Spleen (tissue), 11 donors: ENCODE data around the gene POMP. TPM values are rescaled to one million over a fixed set of nuclear protein-coding genes. Genes with fewer than 3 reads are reported as not detected.

ENCODE experiments used
- DNase-seq: peaks from one replicate; pipeline ENCODE4 v3.0.0-alpha.2; 2020
- H3K27ac ChIP-seq, 8 donors: fragments of 200-600 bp; sonication (generic) in 7 of 8; 1 replicate in 4 of 8; 2 replicates in 4 of 8; pipeline versions ENCODE4 v1.5.0 to v1.8.0; 2016 to 2021; ENCODE audit warnings: inconsistent platforms in 4 of 8, mild to moderate bottlenecking in 4 of 8, moderate library complexity in 1 of 8
- H3K27me3 ChIP-seq, 7 donors: fragments of 200-600 bp; sonication (generic) in 6 of 7; replicated peaks in 1 of 7; 1 replicate in 4 of 7; 2 replicates in 3 of 7; pipeline versions ENCODE4 v1.5.0 to v1.8.0; 2016 to 2021; ENCODE audit warnings: inconsistent platforms in 3 of 7, mild to moderate bottlenecking in 1 of 7
- H3K36me3 ChIP-seq, 6 donors: fragments of 200-600 bp; sonication (generic) in 5 of 6; 1 replicate in 4 of 6; 2 replicates in 2 of 6; pipeline versions ENCODE4 v1.5.0 to v1.8.0; 2016 to 2021; ENCODE audit warnings: inconsistent platforms in 2 of 6
- H3K4me1 ChIP-seq, 6 donors: fragments of 200-600 bp; sonication (generic) in 5 of 6; 1 replicate in 3 of 6; 2 replicates in 3 of 6; pipeline versions ENCODE4 v1.5.0 to v1.8.0; 2016 to 2021; ENCODE audit warnings: inconsistent platforms in 3 of 6
- H3K4me3 ChIP-seq, 8 donors: fragments of 200-600 bp; sonication (generic) in 7 of 8; 1 replicate in 4 of 8; 2 replicates in 4 of 8; pipeline versions ENCODE4 v1.5.0 to v1.8.0; 2016 to 2021; ENCODE audit warnings: inconsistent platforms in 4 of 8, mild to moderate bottlenecking in 4 of 8, moderate library complexity in 2 of 8
- H3K9me3 ChIP-seq, 8 donors: fragments of 200-600 bp; sonication (generic) in 7 of 8; 1 replicate in 4 of 8; 2 replicates in 4 of 8; pipeline versions ENCODE4 v1.5.0 to v1.8.0; 2016 to 2021; ENCODE audit warnings: inconsistent platforms in 4 of 8
- CTCF ChIP-seq, 11 experiments: fragments of 200-600 bp in 7 of 11; fragments of 450-650 bp in 4 of 11; sonication (generic) in 4 of 11; IDR thresholded peaks in 8 of 11; conservative IDR thresholded peaks in 3 of 11; 1 replicate in 7 of 11; 2 replicates in 4 of 11; pipeline versions ENCODE4 v1.4.0 to v1.8.0; 2016 to 2021; ENCODE audit warnings: antibody characterized with exemption in 11 of 11, inconsistent platforms in 4 of 11, mild to moderate bottlenecking in 1 of 11
- POLR2A ChIP-seq, 3 donors: fragments of 450-650 bp; IDR thresholded peaks; one replicate each; pipeline ENCODE4 v1.5.1; 2017; ENCODE audit warnings: antibody characterized with exemption in 3 of 3, mild to moderate bottlenecking in 1 of 3
- POLR2AphosphoS5 ChIP-seq, 3 donors: sonication (generic); formaldehyde crosslinking; IDR thresholded peaks; one replicate each; pipeline ENCODE4 v1.5.1; 2017; ENCODE audit warnings: antibody characterized with exemption in 3 of 3
- WGBS, 5 donors: extraction: QIAGEN DNeasy Blood & Tissue Kit in 3 of 5; methylation state at CpG; one replicate each; pipeline versions ENCODE4 v1.1.5 to v1.1.7; 2013 to 2018; 5-methylcytosine and 5-hydroxymethylcytosine counted together
- intact Hi-C: fragments of 100-400 bp; cut with DNase I; formaldehyde crosslinking; loops from one replicate; pipeline ENCODE4 v1.15.0; 2023; ENCODE audit warnings: low total_unique reads
- polyA plus RNA-seq, 3 donors: library from polyadenylated mRNA; stranded (reverse); fragments of 200-250 nt; gene quantifications; one replicate each; pipeline ENCODE4 v1.2.1, GENCODE V29; 2013
- total RNA-seq, 7 donors: library from RNA; depleted of rRNA in 3 of 7; stranded (reverse); fragments of >200 nt in 3 of 7; fragmentation: NEBNext Ultra II Directional in 4 of 7; extraction: Animal tissue kit (Norgen Biotek cat#: 25700) in 4 of 7; gene quantifications; one replicate each; pipeline versions ENCODE4 v1.1.0 to v1.2.1, GENCODE V29; 2016 to 2021
- donor health status: healthy with polysubstance abuse.
- donor health status: DM: no; HTN: no; CAD: no; lungs with moderate emphysema.
- donor health status: DM: no; HTN: no; CAD: no.
- donor health status: Bipolar disorder and iron deficiency.
- donor health status: healthy.
- donor health status: DM: no; HTN: no; CAD: no.
- donor health status: DM: yes; HTN: yes; CAD: no.

The POMP gene
- total and polyA plus RNA-seq, 10 donors = 28.8 to 97.5 (median 53.2) TPM

GRCh38 chr13:28636677-28637317 lies 22.1 kb upstream of the POMP start:
- intact Hi-C loops = loop anchor here (5.0 to 10.0 kb wide), 2 partner anchors 142 to 314 kb away; partner anchors contain the start of gene FLT1
- Histone ChIP-seq H3K9me3 (no peaks in the 10 kb centered on the region), H3K36me3 (no peaks in the 10 kb centered on the region), H3K27ac (peak overlapping the region in 3 of 8 donors; percentile 35 to 60 (median 60)), H3K4me3 (no peak overlapping the region), H3K27me3 (no peaks in the 10 kb centered on the region), H3K4me1 (peaks cover 0 to 50% (median 25%) of the 10 kb centered on the region in 6 donors)
- WGBS, 5 donors = 23 to 30% (median 27%) methylated on average over 10 of the region's 10 CpGs
- DNase-seq = no peak
- no peak for TF ChIP-seq POLR2A (IDR thresholded peaks at IDR 0.05)
- peak; percentile 66 to 91 (median 80) for TF ChIP-seq CTCF (IDR thresholded peaks at IDR 0.05 in 8 of 11, conservative IDR thresholded peaks at IDR 0.05 in 3 of 11)
- peak in 1 of 3 donors; percentile 56 for TF ChIP-seq POLR2AphosphoS5 (IDR thresholded peaks at IDR 0.05)

DNA sequence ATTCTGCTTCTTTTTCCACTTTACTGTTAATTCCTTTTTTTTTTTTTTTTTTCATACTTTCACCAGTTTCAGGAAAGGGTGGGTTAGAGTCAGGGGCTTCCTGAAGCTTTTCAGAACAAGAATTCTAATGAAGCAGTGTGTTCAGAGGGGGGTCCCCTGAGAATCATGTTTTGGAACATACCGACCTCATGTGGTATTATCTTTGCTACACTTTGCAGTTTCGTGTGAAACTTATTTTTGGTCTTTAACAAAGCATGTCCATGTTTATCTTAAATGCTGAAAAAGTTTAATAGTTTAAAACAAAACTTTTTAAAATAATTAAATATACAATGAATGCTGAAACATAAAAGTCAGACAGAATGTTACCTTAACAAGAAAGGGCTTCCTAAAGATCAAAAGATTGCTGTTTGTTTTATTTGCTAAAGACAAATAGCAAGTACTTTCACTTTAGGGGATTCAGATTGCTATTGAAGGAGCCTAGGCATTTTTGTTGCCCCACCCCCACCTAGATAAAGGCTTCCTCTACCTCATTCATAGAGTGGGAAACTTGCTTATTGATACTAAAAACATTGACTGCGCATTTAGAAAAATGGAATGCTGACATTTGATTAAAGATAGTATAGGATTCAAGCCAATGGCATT lies 21.1 kb upstream of the POMP start:
- no peaks in the 10 kb centered on the region for H3K27me3 ChIP-seq
- intact Hi-C loops = loop anchor here (5.0 to 10.0 kb wide), 2 partner anchors 143 to 316 kb away; partner anchors contain the start of gene FLT1
- H3K36me3 ChIP-seq = no peaks in the 10 kb centered on the region
- H3K4me3 ChIP-seq = peak overlapping the region in 1 of 8 donors; percentile 4
- no peak for DNase-seq
- WGBS, 5 donors = 35 to 46% (median 40%) methylated on average over 3 of the region's 3 CpGs
- H3K9me3 ChIP-seq = no peaks in the 10 kb centered on the region
- peaks cover 0 to 54% (median 25%) of the 10 kb centered on the region in 6 donors for H3K4me1 ChIP-seq
- peak overlapping the region in 4 of 8 donors; percentile 2 to 81 (median 48) for H3K27ac ChIP-seq
- TF ChIP-seq CTCF (IDR thresholded peaks at IDR 0.05 in 8 of 11, conservative IDR thresholded peaks at IDR 0.05 in 3 of 11) (no peak), POLR2A (IDR thresholded peaks at IDR 0.05) (no peak), POLR2AphosphoS5 (IDR thresholded peaks at IDR 0.05) (no peak)

- peaks cover 0 to 54% (median 25%) of the 10 kb centered on the region in 6 donors for H3K4me1 ChIP-seq
- H3K36me3 ChIP-seq = no peaks in the 10 kb centered on the region
- DNase-seq = no peak
- H3K9me3 ChIP-seq = no peaks in the 10 kb centered on the region
- WGBS, 5 donors = 72 to 87% (median 81%) methylated on average over 3 of the region's 3 CpGs
- intact Hi-C loops = loop anchor here (5.0 to 10.0 kb wide), 2 partner anchors 144 to 316 kb away; partner anchors contain the start of gene FLT1
- peak overlapping the region in 3 of 8 donors; percentile 35 to 81 (median 60) for H3K27ac ChIP-seq
- no peaks in the 10 kb centered on the region for H3K27me3 ChIP-seq
- TF ChIP-seq POLR2A (IDR thresholded peaks at IDR 0.05) (no peak), POLR2AphosphoS5 (IDR thresholded peaks at IDR 0.05) (no peak), CTCF (IDR thresholded peaks at IDR 0.05 in 8 of 11, conservative IDR thresholded peaks at IDR 0.05 in 3 of 11) (no peak)
- no peak overlapping the region for H3K4me3 ChIP-seq
Measured at GRCh38 chr13:28638756-28639155, 20.2 kb upstream of the POMP start.
